ENCODE results near the gene ALAS1. TPM values are rescaled to one million over a fixed set of nuclear protein-coding genes. Genes with fewer than 3 reads are reported as not detected.

Gene ALAS1
- total RNA-seq, 6 experiments from 2014 or later: 73.4 to 783 (median 147) TPM

- no peak overlapping the region for H3K4me3 ChIP-seq
- H3K9me3 ChIP-seq: no peaks in the 10 kb centered on the region
- ATAC-seq (no peak), DNase-seq (no peak)
- peaks cover 19 to 52% (median 34%) of the 10 kb centered on the region in 4 donors for H3K36me3 ChIP-seq
- H3K27ac ChIP-seq: peak overlapping the region in 2 of 3 donors; percentile 78 to 99
- intact Hi-C loops (cut with DNase I): no loop called here
- H3K4me1 ChIP-seq: peaks cover 0 to 49% (median 23%) of the 10 kb centered on the region in 4 donors
- TF ChIP-seq POLR2A (IDR thresholded peaks at IDR 0.05): peak; percentile 2
- TF ChIP-seq, protein P1, sequence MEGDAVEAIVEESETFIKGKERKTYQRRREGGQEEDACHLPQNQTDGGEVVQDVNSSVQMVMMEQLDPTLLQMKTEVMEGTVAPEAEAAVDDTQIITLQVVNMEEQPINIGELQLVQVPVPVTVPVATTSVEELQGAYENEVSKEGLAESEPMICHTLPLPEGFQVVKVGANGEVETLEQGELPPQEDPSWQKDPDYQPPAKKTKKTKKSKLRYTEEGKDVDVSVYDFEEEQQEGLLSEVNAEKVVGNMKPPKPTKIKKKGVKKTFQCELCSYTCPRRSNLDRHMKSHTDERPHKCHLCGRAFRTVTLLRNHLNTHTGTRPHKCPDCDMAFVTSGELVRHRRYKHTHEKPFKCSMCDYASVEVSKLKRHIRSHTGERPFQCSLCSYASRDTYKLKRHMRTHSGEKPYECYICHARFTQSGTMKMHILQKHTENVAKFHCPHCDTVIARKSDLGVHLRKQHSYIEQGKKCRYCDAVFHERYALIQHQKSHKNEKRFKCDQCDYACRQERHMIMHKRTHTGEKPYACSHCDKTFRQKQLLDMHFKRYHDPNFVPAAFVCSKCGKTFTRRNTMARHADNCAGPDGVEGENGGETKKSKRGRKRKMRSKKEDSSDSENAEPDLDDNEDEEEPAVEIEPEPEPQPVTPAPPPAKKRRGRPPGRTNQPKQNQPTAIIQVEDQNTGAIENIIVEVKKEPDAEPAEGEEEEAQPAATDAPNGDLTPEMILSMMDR (IDR thresholded peaks at IDR 0.05): no peak
- WGBS (ENCODE audit: insufficient coverage, low coverage, low lambda C conversion rate, missing lambda C conversion rate): 85% methylated on average over 7 of the region's 7 CpGs
- no peaks in the 10 kb centered on the region for H3K27me3 ChIP-seq
Observed at GRCh38 chr3:52215351-52215750, 17.4 kb downstream of the ALAS1 start.

DNA sequence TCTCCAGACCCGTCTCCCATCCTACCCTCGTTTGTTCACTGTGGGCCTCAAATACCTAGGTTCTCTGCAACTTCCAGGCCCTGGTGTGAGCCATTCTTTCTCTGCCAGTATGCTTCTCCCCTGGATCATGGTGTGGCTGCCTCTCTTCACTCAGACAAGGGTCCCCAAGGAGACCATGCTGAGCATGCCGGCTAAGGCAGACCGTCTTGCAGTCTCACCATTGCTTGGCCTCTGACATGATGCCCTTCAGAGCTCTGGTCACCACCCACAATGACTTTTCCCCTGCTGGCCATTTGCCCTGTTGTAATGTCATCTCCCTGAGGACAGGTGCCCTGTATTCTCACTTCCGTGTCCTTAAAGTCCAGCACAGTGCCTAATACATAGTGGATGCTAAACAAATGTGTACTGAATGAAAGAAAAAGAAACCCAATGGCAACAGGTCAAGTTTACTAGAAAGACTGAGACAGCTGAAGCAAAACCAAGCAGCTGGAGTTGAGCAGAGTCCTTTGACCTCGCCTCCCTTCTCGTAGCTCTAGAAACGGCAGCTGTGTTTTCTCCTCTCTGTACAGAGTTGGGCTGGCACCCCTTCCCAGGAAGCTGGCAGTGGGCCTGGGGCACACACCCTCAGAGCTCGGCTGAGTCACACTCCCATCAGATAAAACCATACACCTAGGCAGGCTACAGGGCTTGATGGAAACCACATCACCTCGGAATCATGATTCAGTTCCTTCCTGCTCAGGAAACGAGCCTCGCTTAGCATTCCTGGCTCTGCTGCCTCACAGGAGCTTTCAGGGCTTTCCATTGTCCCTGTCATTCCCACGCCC, 18.8 kb downstream of the ALAS1 start:
- DNase-seq (peak; percentile 82 to 89 (median 83)), ATAC-seq (peak; percentile 48 to 78 (median 72))
- TF ChIP-seq, protein P1 (IDR thresholded peaks at IDR 0.05): no peak
- TF ChIP-seq POLR2A (IDR thresholded peaks at IDR 0.05): peak; percentile 20
- no peaks in the 10 kb centered on the region for H3K27me3 ChIP-seq
- H3K4me1 ChIP-seq: peaks cover 0 to 37% (median 17%) of the 10 kb centered on the region in 4 donors
- intact Hi-C loops (cut with DNase I): no loop called here
- peak overlapping the region; percentile 66 to 99 (median 78) for H3K27ac ChIP-seq
- WGBS (ENCODE audit: insufficient coverage, low coverage, low lambda C conversion rate, missing lambda C conversion rate): 15% methylated on average over 7 of the region's 13 CpGs
- H3K9me3 ChIP-seq: no peaks in the 10 kb centered on the region
- peaks cover 16 to 39% (median 29%) of the 10 kb centered on the region in 4 donors for H3K36me3 ChIP-seq
- H3K4me3 ChIP-seq: no peak overlapping the region

DNA sequence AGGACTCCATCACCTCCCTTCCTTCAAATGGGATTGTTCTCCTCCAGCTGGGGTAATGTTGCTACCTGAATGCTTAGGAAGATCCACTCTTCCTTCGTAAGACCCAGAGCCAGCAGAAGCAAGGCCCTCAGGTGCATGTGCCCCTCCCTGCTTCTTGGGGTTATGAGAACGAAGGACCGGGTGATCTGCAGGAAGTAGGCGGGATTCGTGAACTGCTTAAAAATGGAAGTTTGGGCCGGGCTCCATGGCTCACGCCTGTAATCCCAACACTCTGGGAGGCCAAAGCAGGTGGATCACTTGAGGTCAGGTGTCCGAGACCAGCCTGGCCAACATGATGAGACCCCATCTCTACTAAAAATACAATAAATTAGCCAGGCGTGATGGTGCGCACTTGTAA, 19.4 kb downstream of the ALAS1 start:
- Histone ChIP-seq H3K27me3 (no peaks in the 10 kb centered on the region), H3K4me1 (peaks cover 0 to 31% (median 14%) of the 10 kb centered on the region in 4 donors), H3K4me3 (no peak overlapping the region), H3K36me3 (peaks cover 10 to 33% (median 26%) of the 10 kb centered on the region in 4 donors), H3K27ac (peak overlapping the region; percentile 66 to 99 (median 78)), H3K9me3 (no peaks in the 10 kb centered on the region)
- TF ChIP-seq, protein P1 (IDR thresholded peaks at IDR 0.05): no peak
- peak; percentile 1 for TF ChIP-seq POLR2A (IDR thresholded peaks at IDR 0.05)
- WGBS (ENCODE audit: insufficient coverage, low coverage, low lambda C conversion rate, missing lambda C conversion rate): 49% methylated on average over 9 of the region's 10 CpGs
- intact Hi-C loops (cut with DNase I): no loop called here
- ATAC-seq: no peak
- peak in 1 of 3 donors; percentile 50 for DNase-seq

DNA sequence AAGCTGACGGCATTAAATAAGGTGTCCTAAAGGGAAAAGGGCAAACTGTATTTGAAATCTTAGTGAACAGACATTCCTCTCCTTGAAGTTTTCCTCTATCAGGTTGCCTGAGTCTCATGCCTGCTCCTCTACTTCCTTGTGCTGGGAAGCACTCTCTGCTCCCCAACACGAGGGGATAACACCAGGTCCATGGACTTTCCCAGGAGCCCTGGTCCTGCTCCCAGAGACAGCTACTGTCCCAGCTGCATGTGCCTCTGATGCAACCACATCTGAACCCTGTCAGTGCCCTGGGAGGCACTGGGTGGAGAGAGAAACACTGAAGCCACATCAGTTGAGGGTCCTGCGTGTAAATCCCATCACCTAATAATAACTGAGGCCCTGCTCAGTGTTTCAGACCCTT, 20.1 kb downstream of the ALAS1 start:
- no peaks in the 10 kb centered on the region for H3K27me3 ChIP-seq
- ATAC-seq (peak in 3 of 4 donors; percentile 2 to 10 (median 3)), DNase-seq (peak in 1 of 3 donors; percentile 67)
- peaks cover 0 to 30% (median 14%) of the 10 kb centered on the region in 4 donors for H3K4me1 ChIP-seq
- peaks cover 10 to 27% (median 21%) of the 10 kb centered on the region in 4 donors for H3K36me3 ChIP-seq
- intact Hi-C loops (cut with DNase I): no loop called here
- H3K4me3 ChIP-seq: no peak overlapping the region
- TF ChIP-seq POLR2A (IDR thresholded peaks at IDR 0.05): no peak
- TF ChIP-seq, protein P1 (IDR thresholded peaks at IDR 0.05): no peak
- peak overlapping the region; percentile 18 to 99 (median 78) for H3K27ac ChIP-seq
- WGBS (ENCODE audit: insufficient coverage, low coverage, low lambda C conversion rate, missing lambda C conversion rate): 86% methylated on average over 1 of the region's 3 CpGs
- no peaks in the 10 kb centered on the region for H3K9me3 ChIP-seq
